Neutrophil (primary cell): ENCODE data around the gene SCO2.

Experiments used
- H3K27ac ChIP-seq: fragments of 200-600 bp; sonication (generic); 2 replicates; pipeline ENCODE4 v1.5.1; 2016; ENCODE audit warnings: mild to moderate bottlenecking, moderate library complexity
- H3K27me3 ChIP-seq: fragments of 200-600 bp; sonication (generic); 2 replicates; pipeline ENCODE4 v1.6.0; 2016; ENCODE audit warnings: mild to moderate bottlenecking
- H3K36me3 ChIP-seq: fragments of 200-600 bp; sonication (generic); 2 replicates; pipeline ENCODE4 v1.5.1; 2017
- H3K4me1 ChIP-seq, 2 experiments: fragments of 200-600 bp in 1 of 2; sonication (generic) in 1 of 2; 1 replicate in 1 of 2; 2 replicates in 1 of 2; pipeline versions ENCODE4 v1.5.1 to v1.6.1; 2013 to 2016; ENCODE audit warnings: low read depth in 1 of 2, low read length in 1 of 2, mild to moderate bottlenecking in 1 of 2, moderate library complexity in 1 of 2; ENCODE audit not compliant: control insufficient read depth in 1 of 2, insufficient read depth in 1 of 2
- H3K4me3 ChIP-seq, 2 experiments: fragments of 200-600 bp in 1 of 2; sonication (generic) in 1 of 2; 1 replicate in 1 of 2; 2 replicates in 1 of 2; pipeline ENCODE4 v1.5.1; 2013 to 2016; ENCODE audit warnings: low read depth in 1 of 2, low read length in 1 of 2, mild to moderate bottlenecking in 1 of 2, moderate library complexity in 1 of 2
- H3K9me3 ChIP-seq: fragments of 200-600 bp; sonication (generic); 2 replicates; pipeline ENCODE4 v1.5.1; 2016
- CTCF ChIP-seq: fragments of 200-600 bp; sonication (generic); IDR thresholded peaks from 2 replicates; pipeline ENCODE4 v1.5.1; 2016; ENCODE audit warnings: antibody characterized with exemption

The SCO2 gene

GRCh38 chr22:50523806-50524675, 1.4 kb downstream of the SCO2 start:
- Histone ChIP-seq H3K27ac (peak overlapping the region; percentile 98), H3K36me3 (peaks cover 53% of the 10 kb centered on the region)

GRCh38 chr22:50523458-50523805, 2.0 kb downstream of the SCO2 start:
- Histone ChIP-seq H3K9me3 (no peaks in the 10 kb centered on the region), H3K36me3 (peaks cover 53% of the 10 kb centered on the region), H3K4me1 (peaks cover 36 to 39% of the 10 kb centered on the region in 2 experiments), H3K27ac (no peak overlapping the region), H3K27me3 (no peaks in the 10 kb centered on the region), H3K4me3 (no peak overlapping the region)
- no peak for TF ChIP-seq CTCF

More at GRCh38 chr22:50523806-50524675, 1.4 kb downstream of the SCO2 start:
- Histone ChIP-seq H3K9me3 (no peaks in the 10 kb centered on the region), H3K4me3 (peak overlapping the region; percentile 81 to 98), H3K27me3 (no peaks in the 10 kb centered on the region), H3K4me1 (peaks cover 42 to 45% of the 10 kb centered on the region in 2 experiments)
- TF ChIP-seq CTCF: no peak

- no peaks in the 10 kb centered on the region for H3K9me3 ChIP-seq
- peaks cover 53% of the 10 kb centered on the region for H3K36me3 ChIP-seq
- no peaks in the 10 kb centered on the region for H3K27me3 ChIP-seq
- H3K4me3 ChIP-seq: no peak overlapping the region
- H3K27ac ChIP-seq: no peak overlapping the region
- peaks cover 31 to 33% of the 10 kb centered on the region in 2 experiments for H3K4me1 ChIP-seq
- no peak for TF ChIP-seq CTCF
These were observed 2.5 kb downstream of the SCO2 start for GRCh38 chr22:50522806-50523438.

GRCh38 chr22:50522208-50522805, 3.1 kb downstream of the SCO2 start:
- TF ChIP-seq CTCF: no peak
- Histone ChIP-seq H3K4me1 (peaks cover 25 to 27% of the 10 kb centered on the region in 2 experiments), H3K36me3 (peaks cover 58% of the 10 kb centered on the region)

GRCh38 chr22:50521710-50522109, 3.7 kb downstream of the SCO2 start:
- peaks cover 19 to 21% of the 10 kb centered on the region in 2 experiments for H3K4me1 ChIP-seq
- no peaks in the 10 kb centered on the region for H3K27me3 ChIP-seq
- TF ChIP-seq CTCF: no peak
- no peak overlapping the region for H3K4me3 ChIP-seq
- no peaks in the 10 kb centered on the region for H3K9me3 ChIP-seq
- no peak overlapping the region for H3K27ac ChIP-seq
- H3K36me3 ChIP-seq: peaks cover 63% of the 10 kb centered on the region

More at GRCh38 chr22:50522208-50522805, 3.1 kb downstream of the SCO2 start:
- H3K4me3 ChIP-seq: no peak overlapping the region
- H3K27me3 ChIP-seq: no peaks in the 10 kb centered on the region
- H3K27ac ChIP-seq: no peak overlapping the region
- no peaks in the 10 kb centered on the region for H3K9me3 ChIP-seq
